K562 (cell line): ENCODE data around the gene UBXN11. TPM values are rescaled to one million over a fixed set of nuclear protein-coding genes. Genes with fewer than 3 reads are reported as not detected.

ENCODE experiments used
- CHD4 ChIP-seq: fragments of 200-600 bp; sonication (generic); IDR thresholded peaks from 3 replicates; pipeline ENCODE4 v1.6.1; 2012; ENCODE audit warnings: low read depth, mild to moderate bottlenecking, mixed read lengths, low read length, inconsistent platforms; ENCODE audit not compliant: insufficient read depth, insufficient replicate concordance, poor library complexity, severe bottlenecking
- ERF ChIP-seq: fragments of 450-650 bp; formaldehyde crosslinking; IDR thresholded peaks from 2 replicates; pipeline ENCODE4 v1.4.0; 2020; ENCODE audit warnings: mild to moderate bottlenecking, mixed read lengths
- ETV5 ChIP-seq: sonication (generic); formaldehyde crosslinking; IDR thresholded peaks from 2 replicates; pipeline ENCODE4 v1.4.0; 2020; ENCODE audit warnings: low read depth, mild to moderate bottlenecking, missing genetic modification reagents
- GTF2A2 ChIP-seq: IDR thresholded peaks from 2 replicates; pipeline ENCODE4 v1.6.1; 2016; ENCODE audit warnings: mild to moderate bottlenecking, missing genetic modification characterization, missing compliant biosample characterization
- MAFG ChIP-seq: fragments of 450-650 bp; conservative IDR thresholded peaks from 2 replicates; pipeline ENCODE4 v1.6.1; 2016; ENCODE audit warnings: missing genetic modification characterization, missing compliant biosample characterization
- MXI1 ChIP-seq: IDR thresholded peaks from 2 replicates; pipeline ENCODE4 v1.6.1; 2011; ENCODE audit warnings: low read depth, mild to moderate bottlenecking, improper control_type of control experiment, low read length
- NCOA1 ChIP-seq: fragments of 450-650 bp; IDR thresholded peaks from 2 replicates; pipeline ENCODE4 v1.6.1; 2016; ENCODE audit warnings: low read depth
- NCOR1 ChIP-seq: fragments of 450-650 bp; IDR thresholded peaks from 2 replicates; pipeline ENCODE4 v1.6.1; 2016; ENCODE audit warnings: mild to moderate bottlenecking, moderate library complexity
- NUFIP1 ChIP-seq: fragments of 450-650 bp; IDR thresholded peaks from 2 replicates; pipeline ENCODE4 v1.6.1; 2018; ENCODE audit not compliant: partially characterized antibody
- SMARCA4 ChIP-seq: fragments of 450-650 bp; IDR thresholded peaks from 2 replicates; pipeline ENCODE4 v1.6.1; 2016
- SMARCE1 ChIP-seq: fragments of 450-650 bp; IDR thresholded peaks from 2 replicates; pipeline ENCODE4 v1.7.1; 2016; ENCODE audit warnings: mild to moderate bottlenecking
- SREBF2 ChIP-seq: sonication (generic); formaldehyde crosslinking; IDR thresholded peaks from 2 replicates; pipeline ENCODE4 v1.4.0; 2020; ENCODE audit warnings: mild to moderate bottlenecking, missing genetic modification reagents
- SRSF1 ChIP-seq: fragments of 200-400 bp; formaldehyde crosslinking; IDR thresholded peaks from 2 replicates; pipeline ENCODE4 v1.6.1; 2017; ENCODE audit warnings: mild to moderate bottlenecking, low read depth, low read length, moderate library complexity
- XRCC4 ChIP-seq: IDR thresholded peaks from one replicate; pipeline ENCODE4 v1.6.1; 2011; ENCODE audit not compliant: insufficient read depth, insufficient read length; ENCODE audit errors: extremely low read depth
- YY1 ChIP-seq, 3 experiments: IDR thresholded peaks; 2 replicates each; pipeline ENCODE4 v1.6.1; 2011; ENCODE audit warnings: low read length in 2 of 3, mild to moderate bottlenecking in 2 of 3, moderate library complexity in 2 of 3, borderline replicate concordance in 1 of 3, control low read depth in 1 of 3, low read depth in 1 of 3; ENCODE audit not compliant: insufficient read depth in 3 of 3, insufficient replicate concordance in 2 of 3, control insufficient read depth in 1 of 3, insufficient read length in 1 of 3; ENCODE audit errors: extremely low read depth in 1 of 3
- ZNF12 ChIP-seq: sonication (generic); formaldehyde crosslinking; IDR thresholded peaks from 2 replicates; pipeline ENCODE4 v1.4.0; 2020; ENCODE audit warnings: mild to moderate bottlenecking, missing genetic modification reagents
- ZNF764 ChIP-seq: fragments of 250-450 bp; sonication (Bioruptor Pico); IDR thresholded peaks from 2 replicates; pipeline ENCODE4 v1.4.0; 2020; ENCODE audit warnings: low read depth, mild to moderate bottlenecking, moderate library complexity
- ZNF766 ChIP-seq: fragments of 200-800 bp; sonication (Bioruptor generic); conservative IDR thresholded peaks from 2 replicates; pipeline ENCODE4 v1.6.1; 2016; ENCODE audit warnings: missing genetic modification characterization, missing compliant biosample characterization
- polyA plus RNA-seq, 8 experiments: library from polyadenylated mRNA; depleted of rRNA in 4 of 8; stranded (reverse) in 5 of 8; unstranded in 3 of 8; fragments of >200 nt; fragmentation: Nextera tagmentation in 2 of 8; fragmentation: Illumina TruSeq in 1 of 8; extraction: Ambion mirVana in 2 of 8; extraction: Trizol in 1 of 8; gene quantifications; 2 replicates each; pipeline versions ENCODE4 v1.2.1 to v1.2.3, GENCODE V29; 2011 to 2014; ENCODE audit warnings: inconsistent platforms in 1 of 8, missing spikeins in 1 of 8
- total RNA-seq, 7 experiments: library from RNA; depleted of rRNA in 6 of 7; stranded (reverse); fragments of >200 nt in 6 of 7; fragmentation: Illumina TruSeq in 2 of 7; extraction: Trizol in 2 of 7; gene quantifications; 2 replicates each; pipeline versions ENCODE4 v1.2.1 to v1.2.3, GENCODE V29; 2011 to 2021; ENCODE audit warnings: low replicate concordance in 1 of 7
- TF ChIP-seq, protein P1 (sequence below): sonication (generic); formaldehyde crosslinking; IDR thresholded peaks from 2 replicates; pipeline ENCODE4 v1.8.0; 2022; ENCODE audit warnings: mild to moderate bottlenecking, missing genetic modification reagents, borderline replicate concordance
- TF ChIP-seq, protein P2 (sequence below): fragments of 250-450 bp; sonication (Bioruptor Pico); IDR thresholded peaks from 2 replicates; pipeline ENCODE4 v1.5.1; 2021; ENCODE audit warnings: mild to moderate bottlenecking
- TF ChIP-seq, protein P3 (sequence below): fragments of 250-450 bp; sonication (Bioruptor Pico); IDR thresholded peaks from 2 replicates; pipeline ENCODE4 v1.5.0; 2021; ENCODE audit warnings: mild to moderate bottlenecking, moderate library complexity

UBXN11 gene
- total and polyA plus RNA-seq, 9 of the 15 experiments (the other 6 are each of a cell fraction or from before 2014, with no cell fraction given): 0.48 to 34.3 (median 11.3) TPM

DNA sequence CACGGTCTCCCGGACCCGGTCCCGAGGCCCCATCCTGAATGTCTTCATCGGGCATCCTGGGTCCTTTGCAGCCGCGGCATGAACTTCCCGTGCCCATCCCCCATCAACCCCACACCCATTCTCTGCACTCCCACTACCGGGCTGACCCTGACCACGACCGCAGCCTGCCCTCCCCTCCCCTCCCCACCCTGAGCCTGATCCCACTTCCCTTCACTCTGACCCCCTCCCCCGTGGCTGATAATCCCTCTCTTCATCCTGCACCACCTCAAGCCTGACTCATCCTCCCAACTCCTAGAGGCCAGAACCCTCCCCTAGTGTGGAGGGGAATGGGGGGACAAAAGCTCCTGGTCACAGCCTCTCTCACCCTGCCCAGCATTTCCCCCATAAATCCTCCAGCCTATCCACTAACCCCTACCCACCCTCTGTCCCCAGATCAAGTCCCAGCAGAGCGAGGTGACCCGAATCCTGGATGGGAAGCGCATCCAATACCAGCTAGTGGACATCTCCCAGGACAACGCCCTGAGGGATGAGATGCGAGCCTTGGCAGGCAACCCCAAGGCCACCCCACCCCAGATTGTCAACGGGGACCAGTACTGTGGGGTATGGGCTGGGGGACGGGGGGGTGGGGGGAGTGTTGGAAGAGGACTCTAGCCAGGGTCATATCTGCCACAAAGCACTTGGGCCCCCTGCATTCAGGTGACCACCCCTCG is 25.9 kb downstream of the UBXN11 start (continued):
- TF ChIP-seq MAFG (tag): 0 out of 2 replicates have a peak, but pooled peaks have one; percentile 5
- TF ChIP-seq YY1 (IDR thresholded peaks at IDR 0.05; ENCODE audit: borderline replicate concordance in 1 of 3, control insufficient read depth in 1 of 3, extremely low read depth in 1 of 3, insufficient read depth in 3 of 3, insufficient read length in 1 of 3, insufficient replicate concordance in 2 of 3, low read depth in 1 of 3, low read length in 2 of 3): no peak
- TF ChIP-seq SREBF2 (CRISPR knock-in tag): peak; percentile 37; the same call in 1 of the 2 replicates
- TF ChIP-seq ERF (CRISPR knock-in tag): no peak
- TF ChIP-seq CHD4: no peak
- TF ChIP-seq, protein P1, sequence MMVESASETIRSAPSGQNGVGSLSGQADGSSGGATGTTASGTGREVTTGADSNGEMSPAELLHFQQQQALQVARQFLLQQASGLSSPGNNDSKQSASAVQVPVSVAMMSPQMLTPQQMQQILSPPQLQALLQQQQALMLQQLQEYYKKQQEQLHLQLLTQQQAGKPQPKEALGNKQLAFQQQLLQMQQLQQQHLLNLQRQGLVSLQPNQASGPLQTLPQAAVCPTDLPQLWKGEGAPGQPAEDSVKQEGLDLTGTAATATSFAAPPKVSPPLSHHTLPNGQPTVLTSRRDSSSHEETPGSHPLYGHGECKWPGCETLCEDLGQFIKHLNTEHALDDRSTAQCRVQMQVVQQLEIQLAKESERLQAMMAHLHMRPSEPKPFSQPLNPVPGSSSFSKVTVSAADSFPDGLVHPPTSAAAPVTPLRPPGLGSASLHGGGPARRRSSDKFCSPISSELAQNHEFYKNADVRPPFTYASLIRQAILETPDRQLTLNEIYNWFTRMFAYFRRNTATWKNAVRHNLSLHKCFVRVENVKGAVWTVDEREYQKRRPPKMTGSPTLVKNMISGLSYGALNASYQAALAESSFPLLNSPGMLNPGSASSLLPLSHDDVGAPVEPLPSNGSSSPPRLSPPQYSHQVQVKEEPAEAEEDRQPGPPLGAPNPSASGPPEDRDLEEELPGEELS (CRISPR knock-in tag): no peak
- TF ChIP-seq SMARCA4: peak; percentile 65
- no peak for TF ChIP-seq ZNF12 (CRISPR knock-in tag)
- peak; percentile 5; the same call in 1 of the 2 replicates for TF ChIP-seq ETV5 (CRISPR knock-in tag)
- no peak for TF ChIP-seq ZNF764 (CRISPR knock-in tag)
- no peak for TF ChIP-seq SRSF1
- no peak for TF ChIP-seq ZNF766 (CRISPR knock-in tag)
- TF ChIP-seq SMARCE1: peak; percentile 87
- no peak for TF ChIP-seq MXI1
- no peak for TF ChIP-seq XRCC4
- peak; percentile 39; the same call in 1 of the 2 replicates for TF ChIP-seq NCOA1
- TF ChIP-seq NCOR1: peak; percentile 60
- TF ChIP-seq, protein P2, sequence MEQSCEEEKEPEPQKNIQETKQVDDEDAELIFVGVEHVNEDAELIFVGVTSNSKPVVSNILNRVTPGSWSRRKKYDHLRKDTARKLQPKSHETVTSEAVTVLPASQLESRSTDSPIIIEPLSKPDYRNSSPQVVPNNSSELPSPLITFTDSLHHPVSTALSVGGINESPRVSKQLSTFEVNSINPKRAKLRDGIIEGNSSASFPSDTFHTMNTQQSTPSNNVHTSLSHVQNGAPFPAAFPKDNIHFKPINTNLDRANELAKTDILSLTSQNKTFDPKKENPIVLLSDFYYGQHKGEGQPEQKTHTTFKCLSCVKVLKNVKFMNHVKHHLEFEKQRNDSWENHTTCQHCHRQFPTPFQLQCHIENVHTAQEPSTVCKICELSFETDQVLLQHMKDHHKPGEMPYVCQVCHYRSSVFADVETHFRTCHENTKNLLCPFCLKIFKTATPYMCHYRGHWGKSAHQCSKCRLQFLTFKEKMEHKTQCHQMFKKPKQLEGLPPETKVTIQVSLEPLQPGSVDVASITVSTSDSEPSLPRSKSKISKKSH (CRISPR knock-in tag): 0 out of 2 replicates have a peak, but pooled peaks have one; percentile 60
- TF ChIP-seq NUFIP1: no peak
- TF ChIP-seq, protein P3, sequence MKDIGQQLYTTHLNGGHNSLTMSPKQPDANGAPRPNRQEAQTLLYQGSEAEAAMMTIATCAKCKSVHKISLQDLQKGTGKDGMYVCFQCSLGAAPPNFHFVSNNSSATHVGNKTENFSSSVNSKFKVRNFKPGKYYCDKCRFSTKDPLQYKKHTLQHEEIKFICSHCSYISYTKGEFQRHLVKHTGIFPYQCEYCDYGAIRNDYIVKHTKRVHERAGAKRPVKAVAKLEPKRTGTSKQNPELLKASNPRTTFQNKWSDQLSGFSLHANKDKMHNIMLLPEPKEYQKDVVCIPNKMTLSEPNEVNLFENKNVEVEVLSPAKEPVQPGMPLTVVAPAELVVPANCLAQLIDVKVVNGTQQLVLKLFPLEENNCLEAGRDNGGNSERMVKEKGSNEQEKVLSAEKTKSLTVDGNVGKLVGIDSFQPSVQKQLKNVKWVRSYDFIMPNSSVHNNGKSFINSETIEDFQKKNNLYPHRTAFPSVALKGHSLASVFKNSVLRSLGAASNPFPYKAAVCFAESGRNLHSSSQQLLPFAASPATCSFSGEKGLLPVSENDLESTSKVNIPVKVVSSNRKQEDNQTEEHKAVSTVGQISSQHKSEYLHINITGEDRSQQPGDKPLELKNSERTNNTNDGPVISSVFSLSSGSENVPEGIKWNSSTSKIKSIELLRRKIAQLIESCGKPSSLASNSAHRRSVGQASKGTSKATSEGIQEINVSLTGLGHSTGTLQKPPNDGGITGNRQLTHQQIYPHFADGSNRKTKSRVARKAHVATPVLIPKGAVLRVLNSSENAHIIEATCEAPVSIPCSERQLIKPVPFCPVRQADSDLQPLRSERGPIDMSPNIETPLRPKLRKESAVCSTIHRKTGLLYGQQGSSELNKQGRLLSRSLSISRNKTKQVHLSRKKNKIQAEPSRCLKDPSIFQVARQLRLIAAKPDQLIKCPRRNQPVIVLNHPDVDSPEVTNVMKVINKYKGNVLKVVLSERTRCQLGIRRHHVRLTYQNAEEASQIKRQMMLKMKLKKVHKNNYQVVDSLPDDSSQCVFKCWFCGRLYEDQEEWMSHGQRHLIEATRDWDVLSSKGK (CRISPR knock-in tag): no peak
- no peak for TF ChIP-seq GTF2A2 (tag)
